Suppressor macrophage treated with lipopolysaccharide for 4 hours (primary cell): ENCODE data around the gene ASNSD1.
A peak's percentile ranks its signal among the peaks of the same experiment; 100 is the strongest.

Experiments used
- DNase-seq: peaks from one replicate; pipeline ENCODE4 v3.0.0-alpha.2; 2020

Gene ASNSD1

GRCh38 chr2:189661148-189661956 is at the start of gene ASNSD1:
TSS of gene ASNSD1 (plus strand) at chr2:189661459. CDS start at chr2:189666133, 4,674 bp downstream.
- peak; percentile 100 for DNase-seq

GRCh38 chr2:189613077-189613636 is 48.1 kb upstream of the ASNSD1 start:
- DNase-seq: peak; percentile 49

GRCh38 chr2:189613650-189614420 is 47.4 kb upstream of the ASNSD1 start:
- DNase-seq: no peak

GRCh38 chr2:189614585-189614984 is 46.7 kb upstream of the ASNSD1 start:
- no peak for DNase-seq

- no peak for DNase-seq
Measured at GRCh38 chr2:189618197-189618596, 43.1 kb upstream of the ASNSD1 start.

GRCh38 chr2:189621781-189622180 is 39.5 kb upstream of the ASNSD1 start:
- DNase-seq: no peak

- DNase-seq: no peak
Measured at GRCh38 chr2:189623049-189623448, 38.2 kb upstream of the ASNSD1 start.

- no peak for DNase-seq
Measured at GRCh38 chr2:189624648-189625355, 36.5 kb upstream of the ASNSD1 start.

GRCh38 chr2:189625636-189626035 is 35.6 kb upstream of the ASNSD1 start:
- DNase-seq: no peak

GRCh38 chr2:189627789-189628188 is 33.5 kb upstream of the ASNSD1 start:
- DNase-seq: no peak

- no peak for DNase-seq
Measured at GRCh38 chr2:189628817-189629530, 32.3 kb upstream of the ASNSD1 start.

- no peak for DNase-seq
Measured at GRCh38 chr2:189629531-189630453, 31.5 kb upstream of the ASNSD1 start.

- no peak for DNase-seq
Measured at GRCh38 chr2:189631849-189632248, 29.4 kb upstream of the ASNSD1 start.

- peak; percentile 27 for DNase-seq
Measured at GRCh38 chr2:189633392-189633811, 27.9 kb upstream of the ASNSD1 start.

- no peak for DNase-seq
Measured at GRCh38 chr2:189635353-189635752, 25.9 kb upstream of the ASNSD1 start.

- DNase-seq: no peak
Measured at GRCh38 chr2:189638301-189639006, 22.8 kb upstream of the ASNSD1 start.

GRCh38 chr2:189639007-189639609 is 22.2 kb upstream of the ASNSD1 start:
- no peak for DNase-seq

- DNase-seq: no peak
Measured at GRCh38 chr2:189641002-189641401, 20.3 kb upstream of the ASNSD1 start.

- DNase-seq: peak; percentile 60
Measured at GRCh38 chr2:189641590-189641989, 19.7 kb upstream of the ASNSD1 start.

GRCh38 chr2:189646521-189646920 is 14.7 kb upstream of the ASNSD1 start:
- no peak for DNase-seq
